GM12878 (cell line): ENCODE results near the gene ABRACL. TPM values are rescaled to one million over a fixed set of nuclear protein-coding genes. Genes with fewer than 3 reads are reported as not detected.

ENCODE experiments used
- CEBPB ChIP-seq, 2 experiments: fragments of 150-350 bp in 1 of 2; IDR thresholded peaks; 2 replicates each; pipeline ENCODE4 v1.6.1; 2012 to 2014; ENCODE audit warnings: low read depth in 2 of 2, low read length in 2 of 2, borderline replicate concordance in 1 of 2, inconsistent platforms in 1 of 2
- CREB1 ChIP-seq: IDR thresholded peaks from 2 replicates; pipeline ENCODE4 v1.6.1; 2012; ENCODE audit warnings: low read depth, mild to moderate bottlenecking, inconsistent platforms
- EGR1 ChIP-seq, 2 experiments: IDR thresholded peaks; 1 replicate in 1 of 2; 2 replicates in 1 of 2; pipeline ENCODE4 v1.6.1; 2011 to 2012; ENCODE audit warnings: low read depth in 2 of 2, low read length in 2 of 2, borderline replicate concordance in 1 of 2, mild to moderate bottlenecking in 1 of 2, moderate library complexity in 1 of 2
- EP300 ChIP-seq, 2 experiments: fragments of 150-350 bp in 1 of 2; IDR thresholded peaks; 2 replicates each; pipeline ENCODE4 v1.6.1; 2011 to 2012; ENCODE audit warnings: low read depth in 2 of 2, low read length in 2 of 2, borderline replicate concordance in 1 of 2, improper control_type of control experiment in 1 of 2, inconsistent platforms in 1 of 2; ENCODE audit not compliant: control insufficient read depth in 1 of 2
- GABPA ChIP-seq: IDR thresholded peaks from 2 replicates; pipeline ENCODE4 v1.6.1; 2014; ENCODE audit warnings: antibody characterized with exemption, low read depth, mild to moderate bottlenecking, inconsistent platforms
- MAX ChIP-seq: IDR thresholded peaks from 2 replicates; pipeline ENCODE4 v1.6.1; 2012; ENCODE audit warnings: low read depth, low read length, improper control_type of control experiment
- MTA3 ChIP-seq: IDR thresholded peaks from 2 replicates; pipeline ENCODE4 v1.6.1; 2012; ENCODE audit warnings: low read length, inconsistent platforms, borderline replicate concordance
- PAX8 ChIP-seq: fragments of 450-650 bp; IDR thresholded peaks from 2 replicates; pipeline ENCODE4 v1.6.1; 2017; ENCODE audit warnings: mild to moderate bottlenecking, moderate library complexity
- POLR2AphosphoS5 ChIP-seq: IDR thresholded peaks from 2 replicates; pipeline ENCODE4 v1.6.1; 2011; ENCODE audit warnings: mild to moderate bottlenecking, low read length, inconsistent platforms
- POU2F2 ChIP-seq: IDR thresholded peaks from 3 replicates; pipeline ENCODE4 v1.6.1; 2011; ENCODE audit warnings: low read depth, mild to moderate bottlenecking, low read length, borderline replicate concordance
- SPI1 ChIP-seq: IDR thresholded peaks from 2 replicates; pipeline ENCODE4 v1.6.1; 2011; ENCODE audit warnings: low read depth, mild to moderate bottlenecking, low read length, moderate library complexity, borderline replicate concordance; ENCODE audit not compliant: insufficient read depth
- TARDBP ChIP-seq: IDR thresholded peaks from 2 replicates; pipeline ENCODE4 v1.6.1; 2016; ENCODE audit warnings: borderline replicate concordance
- ZBTB11 ChIP-seq: fragments of 450-650 bp; formaldehyde crosslinking; IDR thresholded peaks from 2 replicates; pipeline ENCODE4 v1.5.0; 2022; ENCODE audit warnings: mild to moderate bottlenecking, missing genetic modification characterization
- ZBTB40 ChIP-seq: fragments of 450-650 bp; IDR thresholded peaks from 2 replicates; pipeline ENCODE4 v1.6.1; 2016; ENCODE audit warnings: mild to moderate bottlenecking, moderate library complexity, borderline replicate concordance
- ZNF207 ChIP-seq: fragments of 450-650 bp; IDR thresholded peaks from 2 replicates; pipeline ENCODE4 v1.6.1; 2014; ENCODE audit warnings: antibody characterized with exemption, mild to moderate bottlenecking, borderline replicate concordance
- polyA plus RNA-seq, 11 experiments: library from polyadenylated mRNA; depleted of rRNA in 4 of 11; unstranded in 6 of 11; stranded (reverse) in 5 of 11; fragments of >200 nt; fragmentation: Nextera tagmentation in 4 of 11; fragmentation: Illumina TruSeq in 1 of 11; extraction: Ambion mirVana in 4 of 11; extraction: Trizol in 1 of 11; gene quantifications; 1 replicate in 1 of 11; 2 replicates in 10 of 11; pipeline versions ENCODE4 v1.2.1 to v1.2.3, GENCODE V29; 2011 to 2016; ENCODE audit warnings: inconsistent platforms in 2 of 11, missing spikeins in 2 of 11, low read depth in 1 of 11
- total RNA-seq, 4 experiments: library from RNA; depleted of rRNA in 3 of 4; stranded (reverse); fragments of >200 nt in 3 of 4; fragmentation: Illumina TruSeq in 1 of 4; extraction: Trizol in 1 of 4; gene quantifications; 2 replicates each; pipeline versions ENCODE4 v1.2.1 to v1.2.3, GENCODE V29; 2013 to 2021
- TF ChIP-seq, protein P1 (sequence below): fragments of 450-650 bp; IDR thresholded peaks from 2 replicates; pipeline ENCODE4 v1.6.1; 2017; ENCODE audit warnings: mild to moderate bottlenecking, moderate library complexity

The ABRACL gene
- total and polyA plus RNA-seq, 10 of the 15 experiments (the other 5 are each of a cell fraction or from before 2014, with no cell fraction given): 111 to 647 (median 192) TPM

GRCh38 chr6:139028658-139029469 lies at the start of gene ABRACL (continued):
- no peak for TF ChIP-seq ZBTB40
- TF ChIP-seq EP300 (IDR thresholded peaks at IDR 0.05; ENCODE audit: borderline replicate concordance in 1 of 2, control insufficient read depth in 1 of 2, low read depth in 2 of 2, low read length in 2 of 2): no peak
- no peak for TF ChIP-seq TARDBP
- peak; percentile 88 for TF ChIP-seq POLR2AphosphoS5
- peak; percentile 44; the same call in 1 of the 2 replicates for TF ChIP-seq CREB1
- TF ChIP-seq GABPA: no peak
- TF ChIP-seq, protein P1, sequence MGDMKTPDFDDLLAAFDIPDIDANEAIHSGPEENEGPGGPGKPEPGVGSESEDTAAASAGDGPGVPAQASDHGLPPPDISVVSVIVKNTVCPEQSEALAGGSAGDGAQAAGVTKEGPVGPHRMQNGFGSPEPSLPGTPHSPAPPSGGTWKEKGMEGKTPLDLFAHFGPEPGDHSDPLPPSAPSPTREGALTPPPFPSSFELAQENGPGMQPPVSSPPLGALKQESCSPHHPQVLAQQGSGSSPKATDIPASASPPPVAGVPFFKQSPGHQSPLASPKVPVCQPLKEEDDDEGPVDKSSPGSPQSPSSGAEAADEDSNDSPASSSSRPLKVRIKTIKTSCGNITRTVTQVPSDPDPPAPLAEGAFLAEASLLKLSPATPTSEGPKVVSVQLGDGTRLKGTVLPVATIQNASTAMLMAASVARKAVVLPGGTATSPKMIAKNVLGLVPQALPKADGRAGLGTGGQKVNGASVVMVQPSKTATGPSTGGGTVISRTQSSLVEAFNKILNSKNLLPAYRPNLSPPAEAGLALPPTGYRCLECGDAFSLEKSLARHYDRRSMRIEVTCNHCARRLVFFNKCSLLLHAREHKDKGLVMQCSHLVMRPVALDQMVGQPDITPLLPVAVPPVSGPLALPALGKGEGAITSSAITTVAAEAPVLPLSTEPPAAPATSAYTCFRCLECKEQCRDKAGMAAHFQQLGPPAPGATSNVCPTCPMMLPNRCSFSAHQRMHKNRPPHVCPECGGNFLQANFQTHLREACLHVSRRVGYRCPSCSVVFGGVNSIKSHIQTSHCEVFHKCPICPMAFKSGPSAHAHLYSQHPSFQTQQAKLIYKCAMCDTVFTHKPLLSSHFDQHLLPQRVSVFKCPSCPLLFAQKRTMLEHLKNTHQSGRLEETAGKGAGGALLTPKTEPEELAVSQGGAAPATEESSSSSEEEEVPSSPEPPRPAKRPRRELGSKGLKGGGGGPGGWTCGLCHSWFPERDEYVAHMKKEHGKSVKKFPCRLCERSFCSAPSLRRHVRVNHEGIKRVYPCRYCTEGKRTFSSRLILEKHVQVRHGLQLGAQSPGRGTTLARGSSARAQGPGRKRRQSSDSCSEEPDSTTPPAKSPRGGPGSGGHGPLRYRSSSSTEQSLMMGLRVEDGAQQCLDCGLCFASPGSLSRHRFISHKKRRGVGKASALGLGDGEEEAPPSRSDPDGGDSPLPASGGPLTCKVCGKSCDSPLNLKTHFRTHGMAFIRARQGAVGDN: no peak
- TF ChIP-seq PAX8: no peak
- TF ChIP-seq MAX: peak; percentile 21; the same call in 1 of the 2 replicates
- no peak for TF ChIP-seq CEBPB (IDR thresholded peaks at IDR 0.05; ENCODE audit: borderline replicate concordance in 1 of 2, low read depth in 2 of 2, low read length in 2 of 2)
- no peak for TF ChIP-seq MTA3
- TF ChIP-seq ZNF207: no peak; the same call in 1 of the 2 replicates
- no peak for TF ChIP-seq ZBTB11
- peak in 1 of 2 experiments; percentile 98; a peak in 2 of 3 replicates for TF ChIP-seq EGR1 (IDR thresholded peaks at IDR 0.05; ENCODE audit: borderline replicate concordance in 1 of 2, low read depth in 2 of 2, low read length in 2 of 2)
- TF ChIP-seq POU2F2: peak; percentile 32; the same call in 2 of the 3 replicates
- peak; percentile 62; the same call in 1 of the 2 replicates for TF ChIP-seq SPI1
